HepG2 (cell line): ENCODE results near the gene GNAL. TPM values are rescaled to one million over a fixed set of nuclear protein-coding genes. Genes with fewer than 3 reads are reported as not detected.

Experiments
- ATAC-seq: fragments of 200-7000 bp; cut with Tn5 transposase; 3 replicates; pipeline ENCODE4 v1.9.1; 2020; ENCODE audit warnings: mild to moderate bottlenecking, moderate library complexity
- BruUV-seq: library from RNA; stranded (reverse); fragments of 400-500 nt; replicated peaks from 2 replicates; lab custom pipeline; 2021; lab: Mats Ljungman, UMichigan
- CTCF ChIA-PET: fragments of 300-600 bp; formaldehyde crosslinking; extraction: SDS; loops from one replicate; lab custom pipeline; 2021; ENCODE audit warnings: low total read pairs, inconsistent platforms, low intra/inter-chr PET ratio; lab: Yijun Ruan, JAX
- POLR2A ChIA-PET: fragments of 350-600 bp; sonication (Branson Sonifier 250); formaldehyde crosslinking; loops from one replicate; lab custom pipeline; 2020; ENCODE audit warnings: antibody characterized with exemption, inconsistent platforms; lab: Yijun Ruan, JAX
- DNase-seq: peaks from one replicate; pipeline ENCODE4 v3.0.0-alpha.2; 2015; ENCODE audit warnings: low spot score
- FAIRE-seq: peaks from 3 replicates; lab custom pipeline; 2011; peaks lifted over from hg19 to GRCh38; lab: Jason Lieb, UNC
- H2AFZ ChIP-seq: one replicate; pipeline ENCODE4 v1.6.1; 2011; ENCODE audit warnings: low read length, inconsistent platforms
- H3K27ac ChIP-seq: fragments of 300-600 bp; 3 replicates; pipeline ENCODE4 v1.8.0; 2011; ENCODE audit warnings: mixed run types, mild to moderate bottlenecking, mixed read lengths, low read length, inconsistent platforms; ENCODE audit not compliant: insufficient read depth; ENCODE audit errors: extremely low read length
- H3K27me3 ChIP-seq, 2 experiments: fragments of 200-600 bp in 1 of 2; 2 replicates in 1 of 2; 3 replicates in 1 of 2; pipeline versions ENCODE4 v1.6.0 to v1.8.0; 2011; ENCODE audit warnings: low read length in 2 of 2, mild to moderate bottlenecking in 2 of 2, moderate library complexity in 2 of 2, inconsistent platforms in 1 of 2; ENCODE audit not compliant: insufficient read depth in 2 of 2, control insufficient read depth in 1 of 2
- H3K36me3 ChIP-seq, 2 experiments: fragments of 200-600 bp in 1 of 2; replicated peaks in 1 of 2; 2 replicates in 1 of 2; 3 replicates in 1 of 2; pipeline versions ENCODE4 v1.5.1 to v1.8.0; 2011; ENCODE audit warnings: low read length in 2 of 2, inconsistent platforms in 1 of 2; ENCODE audit not compliant: insufficient read depth in 2 of 2, control insufficient read depth in 1 of 2
- H3K4me1 ChIP-seq: 2 replicates; pipeline ENCODE4 v1.5.1; 2012; ENCODE audit warnings: low read length, inconsistent platforms; ENCODE audit not compliant: insufficient read depth
- H3K4me2 ChIP-seq: 2 replicates; pipeline ENCODE4 v1.6.0; 2011; ENCODE audit warnings: low read depth, low read length, inconsistent platforms
- H3K4me3 ChIP-seq, 3 experiments: fragments of 200-600 bp in 1 of 3; sonication (generic), shearing (Covaris generic) in 1 of 3; replicated peaks in 1 of 3; 2 replicates each; pipeline ENCODE4 v1.5.1; 2011 to 2016; ENCODE audit warnings: low read length in 3 of 3, inconsistent platforms in 2 of 3, low read depth in 2 of 3, mild to moderate bottlenecking in 2 of 3, control low read depth in 1 of 3, mixed read lengths in 1 of 3; ENCODE audit not compliant: insufficient read depth in 1 of 3
- H3K79me2 ChIP-seq: one replicate; pipeline ENCODE4 v1.6.1; 2011; ENCODE audit warnings: low read length, inconsistent platforms; ENCODE audit not compliant: insufficient read depth
- H3K9ac ChIP-seq: 2 replicates; pipeline ENCODE4 v1.6.0; 2011; ENCODE audit warnings: mild to moderate bottlenecking, low read depth, low read length, inconsistent platforms; ENCODE audit not compliant: insufficient read depth
- H3K9me3 ChIP-seq: 2 replicates; pipeline ENCODE4 v1.5.1; 2012; ENCODE audit warnings: mild to moderate bottlenecking, low read length
- H4K20me1 ChIP-seq: 2 replicates; pipeline ENCODE4 v1.6.0; 2011; ENCODE audit warnings: inconsistent platforms, mild to moderate bottlenecking, low read length, moderate library complexity; ENCODE audit not compliant: insufficient read depth
- NCOA5 ChIP-seq: sonication (generic); formaldehyde crosslinking; IDR thresholded peaks from 2 replicates; pipeline ENCODE4 v1.4.0; 2020; ENCODE audit warnings: missing genetic modification reagents
- NFE2L1 ChIP-seq: sonication (generic); formaldehyde crosslinking; IDR thresholded peaks from 2 replicates; pipeline ENCODE4 v1.4.0; 2020; ENCODE audit warnings: missing genetic modification reagents, mild to moderate bottlenecking, borderline replicate concordance
- ZNF136 ChIP-seq: sonication (generic); formaldehyde crosslinking; IDR thresholded peaks from 2 replicates; pipeline ENCODE4 v1.8.1; 2022; ENCODE audit warnings: low read depth, mild to moderate bottlenecking, moderate library complexity, missing genetic modification reagents
- ZSCAN29 ChIP-seq: sonication (generic); formaldehyde crosslinking; conservative IDR thresholded peaks from 2 replicates; pipeline ENCODE4 v1.4.0; 2020; ENCODE audit warnings: mild to moderate bottlenecking, missing genetic modification reagents
- ZSCAN31 ChIP-seq: sonication (generic); formaldehyde crosslinking; IDR thresholded peaks from 2 replicates; pipeline ENCODE4 v1.5.0; 2020; ENCODE audit warnings: low read depth, mild to moderate bottlenecking, missing genetic modification reagents
- WGBS: methylation state at CpG from one replicate; pipeline ENCODE4 v1.1.6; 2017; ENCODE audit warnings: low lambda C conversion rate; 5-methylcytosine and 5-hydroxymethylcytosine counted together
- in situ Hi-C: cut with HindIII; loops from 2 replicates; pipeline ENCODE4 v1.10.0; 2017; ENCODE audit warnings: low pct_unique_long_range_greater_than_20kb; ENCODE audit not compliant: extremely low pct_ligation_motif_present
- intact Hi-C: fragments of 100-400 bp; cut with micrococcal nuclease; formaldehyde crosslinking; loops from one replicate; pipeline ENCODE4 v1.10.0; 2022; ENCODE audit not compliant: unreplicated experiment
- polyA plus RNA-seq, 8 experiments: library from polyadenylated mRNA; depleted of rRNA in 3 of 8; stranded (reverse) in 7 of 8; unstranded in 1 of 8; fragments of >200 nt; fragmentation: Illumina TruSeq in 4 of 8; extraction: Trizol in 4 of 8; gene quantifications; 2 replicates each; pipeline versions ENCODE4 v1.2.1 to v1.2.3, GENCODE V29; 2011 to 2016; ENCODE audit warnings: low read depth in 4 of 8, missing spikeins in 1 of 8, mixed read lengths in 1 of 8; ENCODE audit not compliant: insufficient read depth in 1 of 8
- total RNA-seq, 5 experiments: library from RNA; depleted of rRNA; stranded (reverse); fragments of >200 nt; fragmentation: Illumina TruSeq; extraction: Trizol; gene quantifications; 2 replicates each; pipeline ENCODE4 v1.2.3, GENCODE V29; 2016; ENCODE audit warnings: low read depth in 1 of 5
- TF ChIP-seq, protein P1 (sequence below): sonication (generic); formaldehyde crosslinking; IDR thresholded peaks from 2 replicates; pipeline ENCODE4 v1.4.0; 2020; ENCODE audit warnings: mild to moderate bottlenecking, missing genetic modification reagents
- TF ChIP-seq, protein P2 (sequence below): sonication (generic); formaldehyde crosslinking; IDR thresholded peaks from 2 replicates; pipeline ENCODE4 v1.8.0; 2022; ENCODE audit warnings: low read depth, missing genetic modification reagents
- TF ChIP-seq, protein P3 (sequence below): sonication (generic); formaldehyde crosslinking; IDR thresholded peaks from 2 replicates; pipeline ENCODE4 v1.9.0; 2021; ENCODE audit warnings: missing genetic modification reagents, borderline replicate concordance
- TF ChIP-seq, protein P4 (sequence below): sonication (generic); formaldehyde crosslinking; IDR thresholded peaks from 2 replicates; pipeline ENCODE4 v1.4.0; 2020; ENCODE audit warnings: mild to moderate bottlenecking, missing genetic modification reagents, borderline replicate concordance

Gene GNAL
- total and polyA plus RNA-seq, 2 of the 13 experiments (the other 11 are each of a cell fraction or from before 2014, with no cell fraction given) = 0.87 to 1.4 TPM

DNA sequence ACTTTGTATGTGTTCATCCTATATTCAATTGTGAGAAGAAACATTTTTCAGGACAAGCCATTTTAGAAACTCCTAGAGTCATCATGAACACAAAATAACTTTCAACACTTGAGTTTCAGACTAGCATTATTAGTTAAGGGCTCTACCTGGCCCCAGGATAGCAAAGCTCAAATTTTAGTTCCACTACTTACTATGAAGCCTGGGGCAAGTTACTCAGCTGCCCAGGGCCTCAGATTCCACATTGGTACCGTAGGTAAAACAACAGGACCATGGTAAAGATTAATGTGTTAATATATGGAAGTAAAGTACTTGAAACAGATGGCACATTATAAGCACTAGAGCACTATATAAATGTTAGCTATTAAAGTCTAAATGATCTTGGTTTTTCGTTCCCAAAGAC, 199.7 kb downstream of the GNAL start (continued):
- TF ChIP-seq, protein P1, sequence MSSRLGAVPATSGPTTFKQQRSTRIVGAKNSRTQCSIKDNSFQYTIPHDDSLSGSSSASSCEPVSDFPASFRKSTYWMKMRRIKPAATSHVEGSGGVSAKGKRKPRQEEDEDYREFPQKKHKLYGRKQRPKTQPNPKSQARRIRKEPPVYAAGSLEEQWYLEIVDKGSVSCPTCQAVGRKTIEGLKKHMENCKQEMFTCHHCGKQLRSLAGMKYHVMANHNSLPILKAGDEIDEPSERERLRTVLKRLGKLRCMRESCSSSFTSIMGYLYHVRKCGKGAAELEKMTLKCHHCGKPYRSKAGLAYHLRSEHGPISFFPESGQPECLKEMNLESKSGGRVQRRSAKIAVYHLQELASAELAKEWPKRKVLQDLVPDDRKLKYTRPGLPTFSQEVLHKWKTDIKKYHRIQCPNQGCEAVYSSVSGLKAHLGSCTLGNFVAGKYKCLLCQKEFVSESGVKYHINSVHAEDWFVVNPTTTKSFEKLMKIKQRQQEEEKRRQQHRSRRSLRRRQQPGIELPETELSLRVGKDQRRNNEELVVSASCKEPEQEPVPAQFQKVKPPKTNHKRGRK = no peak
- TF ChIP-seq ZSCAN31 = no peak
- TF ChIP-seq, all 625 proteins: peak for 0

DNA sequence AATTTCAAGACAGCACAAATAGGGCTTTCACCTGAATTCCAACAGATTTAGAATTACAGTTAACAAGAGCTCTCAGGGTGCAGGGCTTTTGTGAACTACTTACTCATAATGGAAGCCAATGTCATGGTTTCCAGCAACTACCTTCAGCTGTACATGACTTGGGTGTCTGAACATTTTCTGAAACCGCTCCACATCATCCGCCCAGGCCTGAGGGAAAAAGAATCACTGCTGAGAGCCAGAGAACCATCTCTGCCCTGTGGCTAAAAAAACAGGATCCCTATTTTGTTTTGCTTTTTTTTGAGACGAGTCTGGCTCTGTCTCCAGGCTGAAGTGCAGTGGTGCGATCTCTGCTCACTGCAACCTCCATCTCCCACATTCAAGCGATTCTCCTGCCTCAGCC, 200.2 kb downstream of the GNAL start:
- FAIRE-seq (no peak), DNase-seq (no peak), ATAC-seq (no peak)
- H3K4me2 ChIP-seq = no peak overlapping the region
- H2AFZ ChIP-seq = no peak overlapping the region
- H3K27me3 ChIP-seq = no peaks in the 10 kb centered on the region
- H3K79me2 ChIP-seq = no peaks in the 10 kb centered on the region
- H3K27ac ChIP-seq = no peak overlapping the region
- peaks cover 48% of the 10 kb centered on the region for H3K4me1 ChIP-seq
- CTCF ChIA-PET = no interaction called here
- H3K9me3 ChIP-seq = no peaks in the 10 kb centered on the region
- no TSS peak for BruUV-seq
- no peak overlapping the region for H3K4me3 ChIP-seq
- intact Hi-C loops = no loop called here
- POLR2A ChIA-PET = no interaction called here
- no peaks in the 10 kb centered on the region for H4K20me1 ChIP-seq
- in situ Hi-C loops = no loop called here
- H3K36me3 ChIP-seq = no peaks in the 10 kb centered on the region; a peak in 1 of 5 replicates
- WGBS = 95% methylated on average over 5 of the region's 5 CpGs
- no peak overlapping the region for H3K9ac ChIP-seq
- TF ChIP-seq, protein P2, sequence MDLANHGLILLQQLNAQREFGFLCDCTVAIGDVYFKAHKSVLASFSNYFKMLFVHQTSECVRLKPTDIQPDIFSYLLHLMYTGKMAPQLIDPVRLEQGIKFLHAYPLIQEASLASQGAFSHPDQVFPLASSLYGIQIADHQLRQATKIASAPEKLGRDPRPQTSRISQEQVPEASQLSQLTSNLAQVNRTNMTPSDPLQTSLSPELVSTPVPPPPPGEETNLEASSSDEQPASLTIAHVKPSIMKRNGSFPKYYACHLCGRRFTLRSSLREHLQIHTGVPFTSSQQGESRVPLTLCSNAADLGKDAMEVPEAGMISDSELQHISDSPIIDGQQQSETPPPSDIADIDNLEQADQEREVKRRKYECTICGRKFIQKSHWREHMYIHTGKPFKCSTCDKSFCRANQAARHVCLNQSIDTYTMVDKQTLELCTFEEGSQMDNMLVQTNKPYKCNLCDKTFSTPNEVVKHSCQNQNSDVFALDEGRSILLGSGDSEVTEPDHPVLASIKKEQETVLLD = no peak
- TF ChIP-seq NCOA5 (no peak), ZNF136 (CRISPR knock-in tag) (no peak), NFE2L1 (no peak), ZSCAN29 (CRISPR knock-in tag) (no peak)
- TF ChIP-seq, protein P3, sequence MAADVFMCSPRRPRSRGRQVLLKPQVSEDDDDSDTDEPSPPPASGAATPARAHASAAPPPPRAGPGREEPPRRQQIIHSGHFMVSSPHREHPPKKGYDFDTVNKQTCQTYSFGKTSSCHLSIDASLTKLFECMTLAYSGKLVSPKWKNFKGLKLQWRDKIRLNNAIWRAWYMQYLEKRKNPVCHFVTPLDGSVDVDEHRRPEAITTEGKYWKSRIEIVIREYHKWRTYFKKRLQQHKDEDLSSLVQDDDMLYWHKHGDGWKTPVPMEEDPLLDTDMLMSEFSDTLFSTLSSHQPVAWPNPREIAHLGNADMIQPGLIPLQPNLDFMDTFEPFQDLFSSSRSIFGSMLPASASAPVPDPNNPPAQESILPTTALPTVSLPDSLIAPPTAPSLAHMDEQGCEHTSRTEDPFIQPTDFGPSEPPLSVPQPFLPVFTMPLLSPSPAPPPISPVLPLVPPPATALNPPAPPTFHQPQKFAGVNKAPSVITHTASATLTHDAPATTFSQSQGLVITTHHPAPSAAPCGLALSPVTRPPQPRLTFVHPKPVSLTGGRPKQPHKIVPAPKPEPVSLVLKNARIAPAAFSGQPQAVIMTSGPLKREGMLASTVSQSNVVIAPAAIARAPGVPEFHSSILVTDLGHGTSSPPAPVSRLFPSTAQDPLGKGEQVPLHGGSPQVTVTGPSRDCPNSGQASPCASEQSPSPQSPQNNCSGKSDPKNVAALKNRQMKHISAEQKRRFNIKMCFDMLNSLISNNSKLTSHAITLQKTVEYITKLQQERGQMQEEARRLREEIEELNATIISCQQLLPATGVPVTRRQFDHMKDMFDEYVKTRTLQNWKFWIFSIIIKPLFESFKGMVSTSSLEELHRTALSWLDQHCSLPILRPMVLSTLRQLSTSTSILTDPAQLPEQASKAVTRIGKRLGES = no peak
- TF ChIP-seq, protein P4, sequence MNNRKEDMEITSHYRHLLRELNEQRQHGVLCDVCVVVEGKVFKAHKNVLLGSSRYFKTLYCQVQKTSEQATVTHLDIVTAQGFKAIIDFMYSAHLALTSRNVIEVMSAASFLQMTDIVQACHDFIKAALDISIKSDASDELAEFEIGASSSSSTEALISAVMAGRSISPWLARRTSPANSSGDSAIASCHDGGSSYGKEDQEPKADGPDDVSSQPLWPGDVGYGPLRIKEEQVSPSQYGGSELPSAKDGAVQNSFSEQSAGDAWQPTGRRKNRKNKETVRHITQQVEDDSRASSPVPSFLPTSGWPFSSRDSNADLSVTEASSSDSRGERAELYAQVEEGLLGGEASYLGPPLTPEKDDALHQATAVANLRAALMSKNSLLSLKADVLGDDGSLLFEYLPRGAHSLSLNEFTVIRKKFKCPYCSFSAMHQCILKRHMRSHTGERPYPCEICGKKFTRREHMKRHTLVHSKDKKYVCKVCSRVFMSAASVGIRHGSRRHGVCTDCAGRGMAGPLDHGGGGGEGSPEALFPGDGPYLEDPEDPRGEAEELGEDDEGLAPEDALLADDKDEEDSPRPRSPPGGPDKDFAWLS (CRISPR knock-in tag) = no peak
